NAMALWA (cell line): ENCODE results near the gene MAP1LC3B2.

Source experiments
- DNase-seq: peaks from one replicate; pipeline ENCODE4 v3.0.0-alpha.2; 2015; ENCODE audit warnings: low spot score

The MAP1LC3B2 gene

GRCh38 chr12:116615141-116615861 is 56.1 kb downstream of the MAP1LC3B2 start:
- DNase-seq: no peak

- no peak for DNase-seq
These were observed 57.5 kb downstream of the MAP1LC3B2 start for GRCh38 chr12:116616536-116617248.

GRCh38 chr12:116619246-116619645 is 60.1 kb downstream of the MAP1LC3B2 start:
- DNase-seq: no peak

GRCh38 chr12:116620124-116620491 is 60.9 kb downstream of the MAP1LC3B2 start:
- no peak for DNase-seq

- no peak for DNase-seq
These were observed 61.5 kb downstream of the MAP1LC3B2 start for GRCh38 chr12:116620492-116621191.

GRCh38 chr12:116621194-116621593 is 62.0 kb downstream of the MAP1LC3B2 start:
- no peak for DNase-seq

GRCh38 chr12:116624516-116624915 is 65.3 kb downstream of the MAP1LC3B2 start:
- DNase-seq: no peak

- DNase-seq: no peak
These were observed 67.0 kb downstream of the MAP1LC3B2 start for GRCh38 chr12:116626153-116626552.
